ENCODE results near the gene BEST2.
A peak's percentile ranks its signal among the peaks of the same experiment; 100 is the strongest.

Gene BEST2

GRCh38 chr19:12731337-12731736, 20.3 kb upstream of the BEST2 start:
- DNase-seq = no peak

GRCh38 chr19:12733369-12734214, 18.0 kb upstream of the BEST2 start:
- peak; percentile 78 for DNase-seq

GRCh38 chr19:12736995-12737834, 14.4 kb upstream of the BEST2 start, which contains the start of gene GET3:
Gene GET3, plus strand, starts transcription at chr19:12737497. Its CDS starts 9 bp downstream, at chr19:12737506.
- peak; percentile 87 for DNase-seq

GRCh38 chr19:12737835-12738351, 13.7 kb upstream of the BEST2 start:
- no peak for DNase-seq

GRCh38 chr19:12745166-12745897, 6.3 kb upstream of the BEST2 start:
- DNase-seq = no peak

- no peak for DNase-seq
Measured at GRCh38 chr19:12748489-12748888, 3.1 kb upstream of the BEST2 start.

GRCh38 chr19:12749938-12750521, 1.6 kb upstream of the BEST2 start:
- DNase-seq = no peak

GRCh38 chr19:12750851-12751250, 740 bp upstream of the BEST2 start:
- DNase-seq = no peak

GRCh38 chr19:12752056-12752781, 628 bp downstream of the BEST2 start:
- no peak for DNase-seq

GRCh38 chr19:12754465-12755196, 3.0 kb downstream of the BEST2 start:
- no peak for DNase-seq

GRCh38 chr19:12756150-12756883, 4.7 kb downstream of the BEST2 start:
- DNase-seq = no peak

GRCh38 chr19:12757544-12758274, 6.1 kb downstream of the BEST2 start:
- peak; percentile 85 for DNase-seq

- no peak for DNase-seq
Measured at GRCh38 chr19:12759686-12760085, 8.1 kb downstream of the BEST2 start.

GRCh38 chr19:12763100-12763499, 11.5 kb downstream of the BEST2 start:
- DNase-seq = no peak

- DNase-seq = no peak
Measured at GRCh38 chr19:12764698-12765097, 13.1 kb downstream of the BEST2 start.

GRCh38 chr19:12766051-12766521, 14.5 kb downstream of the BEST2 start:
- DNase-seq = peak; percentile 96

GRCh38 chr19:12767150-12767549, 15.6 kb downstream of the BEST2 start:
- DNase-seq = no peak

GRCh38 chr19:12767666-12768065, 16.1 kb downstream of the BEST2 start:
- no peak for DNase-seq

- peak; percentile 66 for DNase-seq
Measured at GRCh38 chr19:12769689-12770088, 18.1 kb downstream of the BEST2 start.
